Panc1 (cell line): ENCODE data around the gene USP44. TPM values are rescaled to one million over a fixed set of nuclear protein-coding genes. Genes with fewer than 3 reads are reported as not detected.

ENCODE experiments used
- ATAC-seq: fragments of 200-7000 bp; cut with Tn5 transposase; 2 replicates; pipeline ENCODE4 v1.9.1; 2020; ENCODE audit warnings: mild to moderate bottlenecking, moderate library complexity
- BruUV-seq: library from RNA; stranded (reverse); fragments of 400-500 nt; replicated peaks from 2 replicates; lab custom pipeline; 2021; lab: Mats Ljungman, UMichigan
- CTCF ChIA-PET: fragments of 300-600 bp; sonication (Branson Sonifier 250); formaldehyde crosslinking; loops from one replicate; lab custom pipeline; 2022; ENCODE audit warnings: antibody characterized with exemption; lab: Charles Lee
- POLR2A ChIA-PET: fragments of 300-600 bp; sonication (Branson Sonifier 250); formaldehyde crosslinking; loops from one replicate; lab custom pipeline; 2022; ENCODE audit warnings: antibody characterized with exemption; lab: Charles Lee
- DNase-seq: peaks from one replicate; pipeline ENCODE4 v3.0.0-alpha.2; 2010; ENCODE audit warnings: low read depth, low spot score
- H3K27ac ChIP-seq: 2 replicates; pipeline ENCODE4 v1.5.1; 2011; ENCODE audit warnings: mild to moderate bottlenecking, low read length, inconsistent platforms
- H3K27me3 ChIP-seq: fragments of 200-500 bp; sonication (Bioruptor generic); 2 replicates; pipeline ENCODE4 v1.6.0; 2014; ENCODE audit warnings: low read length, inconsistent platforms; ENCODE audit not compliant: control insufficient read depth, insufficient read depth
- H3K36me3 ChIP-seq: fragments of 200-500 bp; sonication (Bioruptor generic); 2 replicates; pipeline ENCODE4 v1.5.1; 2014; ENCODE audit warnings: inconsistent platforms, mild to moderate bottlenecking, low read length, moderate library complexity; ENCODE audit not compliant: control insufficient read depth, insufficient read depth
- H3K4me1 ChIP-seq: 2 replicates; pipeline ENCODE4 v1.5.1; 2011; ENCODE audit warnings: inconsistent platforms, mild to moderate bottlenecking, low read length, moderate library complexity; ENCODE audit not compliant: control insufficient read depth, insufficient read depth
- H3K4me3 ChIP-seq, 2 experiments: 2 replicates each; pipeline ENCODE4 v1.5.1; 2011 to 2012; ENCODE audit warnings: low read depth in 2 of 2, low read length in 2 of 2, mild to moderate bottlenecking in 2 of 2, inconsistent platforms in 1 of 2, moderate library complexity in 1 of 2
- H3K9me3 ChIP-seq: fragments of 200-500 bp; sonication (Bioruptor generic); 2 replicates; pipeline ENCODE4 v1.5.1; 2014; ENCODE audit warnings: low read depth, mild to moderate bottlenecking, inconsistent platforms, low read length, moderate library complexity; ENCODE audit not compliant: control insufficient read depth, insufficient read depth
- POLR2AphosphoS5 ChIP-seq: IDR thresholded peaks from 2 replicates; pipeline ENCODE4 v1.6.1; 2012; ENCODE audit warnings: mild to moderate bottlenecking, low read depth, low read length, moderate library complexity
- REST ChIP-seq, 2 experiments: IDR thresholded peaks; 2 replicates each; pipeline ENCODE4 v1.6.1; 2011 to 2012; ENCODE audit warnings: low read depth in 2 of 2, control low read depth in 1 of 2, low read length in 1 of 2, mild to moderate bottlenecking in 1 of 2, moderate library complexity in 1 of 2; ENCODE audit not compliant: insufficient read depth in 1 of 2
- SIN3A ChIP-seq: IDR thresholded peaks from 2 replicates; pipeline ENCODE4 v1.6.1; 2012; ENCODE audit warnings: low read depth, mild to moderate bottlenecking, low read length, moderate library complexity, borderline replicate concordance; ENCODE audit not compliant: insufficient read depth
- TCF7L2 ChIP-seq: IDR thresholded peaks from 2 replicates; pipeline ENCODE4 v1.6.1; 2011; ENCODE audit warnings: mild to moderate bottlenecking, low read depth, low read length, inconsistent platforms
- in situ Hi-C: cut with HindIII; loops from 2 replicates; pipeline ENCODE4 v1.10.0; 2016; ENCODE audit warnings: low sequenced_read_pairs, low pct_unique_long_range_greater_than_20kb
- intact Hi-C: fragments of 100-400 bp; cut with micrococcal nuclease; formaldehyde crosslinking; loops from one replicate; pipeline ENCODE4 v1.10.0; 2022; ENCODE audit not compliant: unreplicated experiment
- total RNA-seq: library from RNA; stranded (reverse); gene quantifications from one replicate; pipeline ENCODE4 v1.2.1, GENCODE V29; 2021; ENCODE audit not compliant: unreplicated experiment
- TF ChIP-seq, protein P1 (sequence below): fragments of 450-650 bp; IDR thresholded peaks from 2 replicates; pipeline ENCODE4 v1.5.1; 2017; ENCODE audit warnings: mild to moderate bottlenecking

USP44 gene
- total RNA-seq, 1 experiment from 2014 or later = 0.10 TPM

GRCh38 chr12:95554532-95555071, 3.3 kb upstream of the USP44 start:
- in situ Hi-C loops (no loop called here), intact Hi-C loops (no loop called here)
- BruUV-seq = no TSS peak
- Histone ChIP-seq H3K4me3 (no peak overlapping the region), H3K27ac (no peak overlapping the region), H3K9me3 (no peaks in the 10 kb centered on the region), H3K27me3 (no peaks in the 10 kb centered on the region), H3K36me3 (no peaks in the 10 kb centered on the region), H3K4me1 (no peaks in the 10 kb centered on the region)
- POLR2A ChIA-PET = no interaction called here
- TF ChIP-seq TCF7L2 = no peak
- TF ChIP-seq, protein P1, sequence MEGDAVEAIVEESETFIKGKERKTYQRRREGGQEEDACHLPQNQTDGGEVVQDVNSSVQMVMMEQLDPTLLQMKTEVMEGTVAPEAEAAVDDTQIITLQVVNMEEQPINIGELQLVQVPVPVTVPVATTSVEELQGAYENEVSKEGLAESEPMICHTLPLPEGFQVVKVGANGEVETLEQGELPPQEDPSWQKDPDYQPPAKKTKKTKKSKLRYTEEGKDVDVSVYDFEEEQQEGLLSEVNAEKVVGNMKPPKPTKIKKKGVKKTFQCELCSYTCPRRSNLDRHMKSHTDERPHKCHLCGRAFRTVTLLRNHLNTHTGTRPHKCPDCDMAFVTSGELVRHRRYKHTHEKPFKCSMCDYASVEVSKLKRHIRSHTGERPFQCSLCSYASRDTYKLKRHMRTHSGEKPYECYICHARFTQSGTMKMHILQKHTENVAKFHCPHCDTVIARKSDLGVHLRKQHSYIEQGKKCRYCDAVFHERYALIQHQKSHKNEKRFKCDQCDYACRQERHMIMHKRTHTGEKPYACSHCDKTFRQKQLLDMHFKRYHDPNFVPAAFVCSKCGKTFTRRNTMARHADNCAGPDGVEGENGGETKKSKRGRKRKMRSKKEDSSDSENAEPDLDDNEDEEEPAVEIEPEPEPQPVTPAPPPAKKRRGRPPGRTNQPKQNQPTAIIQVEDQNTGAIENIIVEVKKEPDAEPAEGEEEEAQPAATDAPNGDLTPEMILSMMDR = no peak
- TF ChIP-seq SIN3A = no peak
- TF ChIP-seq POLR2AphosphoS5 = no peak
- TF ChIP-seq REST (IDR thresholded peaks at IDR 0.05; ENCODE audit: insufficient read depth in 1 of 2, low read depth in 2 of 2, low read length in 1 of 2) = no peak
- ATAC-seq (no peak), DNase-seq (no peak)
- CTCF ChIA-PET = no interaction called here

- H3K36me3 ChIP-seq = no peaks in the 10 kb centered on the region
- ChIA-PET POLR2A (no interaction called here), CTCF (no interaction called here)
- H3K27me3 ChIP-seq = no peaks in the 10 kb centered on the region
- H3K27ac ChIP-seq = no peak overlapping the region
- intact Hi-C loops = no loop called here
- no peak overlapping the region for H3K4me3 ChIP-seq
- H3K9me3 ChIP-seq = peaks cover 6% of the 10 kb centered on the region; the same call in 1 of the 2 replicates
- in situ Hi-C loops = no loop called here
- DNase-seq (no peak), ATAC-seq (no peak)
- no TSS peak for BruUV-seq
- H3K4me1 ChIP-seq = no peaks in the 10 kb centered on the region
- TF ChIP-seq POLR2AphosphoS5 = no peak
- no peak for TF ChIP-seq TCF7L2
- no peak for TF ChIP-seq SIN3A
- TF ChIP-seq, protein P1 = no peak
- no peak for TF ChIP-seq REST (IDR thresholded peaks at IDR 0.05; ENCODE audit: insufficient read depth in 1 of 2, low read depth in 2 of 2, low read length in 1 of 2)
These were observed 2.1 kb upstream of the USP44 start for GRCh38 chr12:95553197-95553943.
